NCI-H2196 (cell line): Measurements from ENCODE around the gene RAD51.

ENCODE experiments used
- DNase-seq: peaks from one replicate; lab custom pipeline; 2025; ENCODE audit not compliant: unreplicated experiment; lab: John Stamatoyannopoulos, UW

RAD51 gene

DNA sequence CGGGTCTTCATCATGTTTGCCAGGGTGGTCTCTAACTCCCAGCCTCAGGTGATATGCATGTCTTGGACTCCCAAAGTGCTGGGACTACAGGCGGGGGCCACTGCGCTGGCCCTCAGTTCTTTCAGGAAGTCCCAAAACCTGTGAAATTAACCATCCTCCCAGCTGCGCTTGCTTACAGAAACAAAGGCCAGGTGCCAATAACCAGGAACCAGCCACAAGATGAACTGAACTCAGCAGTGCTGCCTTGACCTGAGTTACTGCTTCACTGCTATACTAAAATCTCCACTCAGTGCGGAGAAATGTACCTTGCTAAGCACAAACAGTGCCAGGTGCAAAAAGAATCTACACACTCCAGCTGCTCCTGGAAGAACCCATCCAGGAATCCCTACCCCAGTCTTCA lies 65.0 kb downstream of the RAD51 start:
- no peak for DNase-seq

DNA sequence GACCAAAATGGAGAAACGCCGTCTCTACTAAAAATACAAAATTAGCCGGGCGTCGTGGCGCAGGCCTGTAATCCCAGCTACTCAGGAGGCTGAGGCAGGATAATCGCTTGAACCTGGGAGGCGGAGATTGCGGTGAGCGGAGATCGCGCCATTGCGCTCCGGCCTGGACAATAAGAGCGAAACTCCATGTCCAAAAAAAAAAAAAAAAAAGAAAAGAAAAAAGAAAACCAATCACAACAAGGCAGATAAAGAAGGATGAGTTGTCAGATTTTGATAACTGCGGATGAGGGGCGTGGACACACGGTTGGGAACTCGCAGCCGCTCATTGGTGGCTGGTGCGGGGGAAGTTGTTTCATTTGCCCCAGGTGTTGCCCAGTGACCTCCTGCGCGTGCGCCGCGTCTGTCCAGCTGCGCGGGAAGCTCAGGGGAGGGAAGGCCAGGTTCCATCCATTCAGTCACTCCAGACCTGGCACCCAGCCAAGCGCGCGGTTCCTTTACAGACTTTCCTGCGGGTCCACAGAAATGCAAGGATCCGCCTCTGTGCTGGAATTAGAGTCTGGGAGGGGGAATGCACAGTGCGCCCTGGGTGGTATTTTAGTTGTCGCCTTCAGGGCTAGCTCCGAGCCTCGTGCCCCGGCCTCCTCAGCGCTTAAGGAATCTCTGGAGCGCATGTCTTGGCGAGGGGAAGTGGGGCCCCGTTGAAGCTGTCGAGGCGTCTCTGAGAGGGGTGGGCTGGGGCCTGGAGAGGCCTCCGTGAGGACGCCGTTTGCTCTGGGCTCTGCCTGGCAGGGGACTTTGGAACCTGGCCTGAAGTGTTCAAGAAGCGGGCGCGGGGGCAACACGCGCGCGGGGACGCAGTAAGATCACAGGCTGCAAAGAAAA lies 68.2 kb downstream of the RAD51 start:
- DNase-seq: peak; percentile 87

DNA sequence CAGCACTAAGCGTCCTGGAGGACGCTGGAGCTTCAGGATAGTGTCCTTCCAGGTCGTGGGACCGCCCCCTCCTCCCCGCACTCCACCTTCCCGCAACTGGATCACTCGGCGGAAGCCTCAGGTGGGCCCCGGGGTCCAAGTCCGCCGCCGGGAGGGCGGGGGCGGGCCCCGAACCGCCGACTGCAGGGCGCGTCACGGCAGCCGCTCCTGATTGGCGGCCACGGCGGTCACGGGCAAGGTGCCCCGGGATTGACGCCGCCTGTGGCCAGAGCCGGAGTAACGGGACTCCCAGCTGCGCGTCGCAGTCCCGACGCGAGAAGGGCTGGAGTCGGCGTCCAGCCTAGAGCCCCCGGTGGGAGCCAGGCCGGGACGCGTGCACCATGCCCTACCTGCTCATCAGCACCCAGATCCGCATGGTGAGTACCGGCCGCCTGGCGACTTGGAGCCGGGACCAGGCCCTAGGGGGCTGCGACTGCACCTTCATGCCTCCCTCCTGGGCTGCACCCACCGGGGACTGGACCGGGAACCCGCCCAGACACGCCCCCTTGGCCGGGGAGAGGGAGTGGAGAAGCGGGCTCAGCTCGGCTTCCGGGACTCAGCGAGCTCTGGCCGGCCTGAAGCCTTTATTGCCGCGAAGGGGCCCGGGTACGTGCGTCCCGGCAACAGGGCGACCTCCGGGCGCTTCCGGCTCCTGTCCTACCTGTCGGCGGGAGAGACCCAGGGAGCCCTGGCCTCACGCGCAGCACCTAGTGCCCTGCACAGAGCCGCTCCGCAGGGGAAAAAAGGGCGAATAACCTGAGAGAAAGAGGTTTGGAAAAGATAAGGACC lies 69.0 kb downstream of the RAD51 start, which contains the start of gene GCHFR:
Gene GCHFR, plus strand, starts transcription at position 268 of the 828 bp plus-strand sequence. Its CDS starts 113 bp downstream, at position 381.
- DNase-seq: peak; percentile 70

DNA sequence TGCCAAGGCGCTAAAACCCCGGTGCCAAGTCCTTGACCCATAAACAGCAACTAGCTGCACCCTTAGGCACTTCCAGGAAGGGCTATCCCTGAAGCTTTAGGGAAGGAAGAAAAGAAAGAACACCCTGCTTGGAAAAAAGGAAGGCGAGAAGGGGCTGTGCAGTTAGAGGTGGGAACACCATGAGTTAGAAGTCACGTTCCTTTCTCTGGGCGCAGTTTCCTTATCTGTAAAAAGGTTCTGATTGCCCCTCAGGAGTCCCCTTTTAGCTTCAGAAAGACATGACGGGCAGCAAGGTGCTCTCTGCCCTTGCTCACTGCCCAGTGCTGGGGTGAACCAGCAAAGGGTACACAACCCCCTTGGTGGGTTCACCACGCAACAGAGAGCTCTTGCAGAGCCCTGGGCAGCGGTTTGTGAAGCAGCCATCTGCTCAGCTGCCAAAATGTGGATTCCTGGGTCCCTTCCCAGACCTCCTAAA lies 69.7 kb downstream of the RAD51 start:
- no peak for DNase-seq

DNA sequence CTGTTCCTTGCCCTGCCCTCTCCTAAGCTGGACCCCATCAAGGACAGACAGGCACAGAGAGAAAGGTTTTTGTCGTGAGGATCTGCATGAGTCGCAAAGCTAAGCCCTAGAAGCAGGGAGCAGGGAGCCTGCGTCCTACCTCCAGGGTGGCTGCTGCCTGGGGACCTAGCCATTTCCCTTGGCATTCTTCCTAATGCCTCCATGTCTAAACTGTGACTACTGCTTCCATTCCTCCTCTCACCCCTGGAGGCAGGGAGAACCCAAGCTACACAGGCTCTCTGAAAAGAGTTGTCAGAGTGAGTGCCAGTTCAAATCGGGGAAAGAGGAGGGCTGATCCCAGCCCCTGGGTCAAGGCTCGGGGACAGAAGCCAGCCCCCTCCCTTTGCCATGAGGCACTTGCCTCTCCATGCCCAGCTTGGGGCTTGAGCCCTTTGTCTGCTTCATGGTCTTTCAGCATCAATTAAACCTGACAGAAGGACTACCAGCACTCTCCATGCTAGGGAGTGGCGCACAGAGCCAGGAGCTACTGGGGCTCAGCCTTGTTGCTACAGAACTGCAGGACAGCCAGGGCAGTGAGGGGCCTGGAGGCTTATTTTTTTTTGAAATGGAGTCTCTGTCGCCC lies 71.3 kb downstream of the RAD51 start:
- DNase-seq: no peak

DNA sequence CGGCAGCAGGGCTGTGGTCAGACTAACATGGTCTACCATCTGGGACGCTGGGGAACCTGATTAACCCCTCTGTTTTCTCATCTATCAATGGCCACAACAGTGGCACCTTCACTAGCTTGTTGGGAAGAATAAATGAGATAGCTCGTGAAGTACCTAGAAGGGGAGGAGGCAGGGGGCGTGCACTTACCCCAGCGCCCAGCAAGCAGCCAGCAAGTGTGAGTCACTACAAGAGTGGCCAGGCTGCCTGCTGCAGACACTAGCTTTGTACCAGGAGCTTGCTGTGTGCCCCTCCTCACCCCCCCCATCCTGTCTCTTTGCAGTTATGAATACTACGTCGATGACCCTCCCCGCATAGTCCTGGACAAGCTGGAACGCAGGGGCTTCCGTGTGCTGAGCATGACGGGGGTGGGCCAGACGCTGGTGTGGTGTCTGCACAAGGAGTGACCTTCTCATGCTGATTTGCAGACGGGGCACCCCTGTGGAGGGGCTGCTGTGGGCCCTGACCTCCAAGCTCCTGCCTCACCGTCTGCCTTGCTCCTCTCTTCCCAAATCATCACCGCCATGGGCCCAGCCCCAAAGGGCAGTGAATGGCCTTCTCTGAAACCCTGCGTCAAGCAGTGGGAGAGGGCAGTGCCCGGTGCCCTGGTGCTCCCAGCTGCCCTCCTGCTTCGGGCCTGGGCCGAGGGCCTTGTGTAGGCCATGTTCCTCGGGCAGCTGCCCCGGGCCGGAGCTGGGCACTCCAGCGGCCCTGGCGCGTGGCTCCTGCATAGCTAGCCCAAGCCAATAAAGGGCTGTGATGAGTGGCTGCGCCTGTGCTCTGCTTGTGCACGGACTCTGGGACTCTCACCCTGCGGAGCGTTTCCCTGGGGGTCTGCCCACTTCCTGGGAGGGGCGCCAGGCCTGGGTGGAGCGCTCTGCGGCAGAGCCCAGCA lies 72.2 kb downstream of the RAD51 start:
- DNase-seq: no peak

DNA sequence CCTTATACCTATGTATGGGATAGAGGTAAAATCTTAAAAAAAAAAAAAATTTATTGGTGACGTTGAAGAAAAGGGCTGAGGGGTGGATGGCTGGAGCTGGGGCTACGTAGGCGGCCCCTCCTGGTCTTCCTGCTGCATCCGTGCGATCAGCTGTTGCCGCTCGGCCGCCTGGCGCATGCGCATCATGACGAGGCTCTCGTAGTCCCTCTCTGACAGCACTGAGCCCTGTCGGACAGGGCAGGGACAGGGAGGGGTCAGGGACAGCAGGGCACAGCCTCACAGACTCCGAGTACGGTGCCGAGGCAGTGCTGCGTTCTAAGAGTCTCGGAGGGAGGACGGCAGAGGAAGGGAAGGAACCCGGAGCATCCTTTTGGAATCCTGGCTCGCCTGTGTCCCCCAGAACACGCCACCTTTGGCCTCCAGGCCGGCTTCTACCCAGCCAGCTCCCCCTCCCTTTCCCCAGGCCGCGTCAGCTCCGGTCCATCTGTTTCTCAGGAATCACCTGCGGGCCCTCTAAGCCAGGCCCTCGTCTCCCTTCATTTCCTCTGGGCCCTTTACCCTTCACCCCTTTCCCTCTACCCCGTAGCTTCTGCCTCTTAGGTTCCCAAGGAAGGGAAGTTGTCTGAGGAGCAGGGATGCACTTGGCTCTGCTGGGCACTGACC lies 73.0 kb downstream of the RAD51 start:
- DNase-seq: no peak

DNA sequence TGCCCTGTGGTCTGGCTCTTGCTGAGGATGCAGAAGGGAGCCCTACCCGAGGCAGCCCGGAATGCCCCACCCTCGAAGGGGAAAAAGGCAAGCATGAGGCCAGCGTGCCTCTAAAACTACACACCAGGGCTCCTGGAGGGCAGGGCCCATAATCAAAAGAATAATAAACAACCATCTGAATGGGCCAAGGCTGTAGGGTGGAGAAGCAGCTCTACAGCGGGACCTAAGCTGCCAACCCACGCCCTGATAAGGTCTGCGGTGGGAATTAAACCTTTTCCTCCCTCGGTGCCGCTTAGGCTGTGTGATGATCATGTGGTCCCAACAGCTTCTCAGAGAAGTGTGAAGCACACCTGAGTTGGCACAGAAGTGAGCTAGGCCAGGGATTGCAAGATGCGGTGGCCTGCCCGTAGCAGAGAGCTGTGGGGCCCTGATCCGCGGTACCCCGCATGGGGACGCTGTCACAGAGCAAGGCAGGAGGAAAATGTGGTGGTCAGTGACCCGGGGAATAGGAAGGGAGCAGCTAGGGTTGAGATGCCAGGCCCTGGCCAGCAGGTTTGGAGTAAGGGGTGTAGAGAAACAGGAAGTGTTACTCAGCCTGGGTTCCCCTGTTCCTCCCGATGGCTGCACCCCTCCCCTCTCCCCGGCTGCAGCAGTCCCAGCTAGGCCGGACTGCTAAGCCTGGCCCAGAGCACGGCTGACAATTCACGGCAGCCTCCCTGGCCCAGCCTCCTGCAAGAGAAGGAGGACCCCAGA lies 73.7 kb downstream of the RAD51 start:
- no peak for DNase-seq

DNA sequence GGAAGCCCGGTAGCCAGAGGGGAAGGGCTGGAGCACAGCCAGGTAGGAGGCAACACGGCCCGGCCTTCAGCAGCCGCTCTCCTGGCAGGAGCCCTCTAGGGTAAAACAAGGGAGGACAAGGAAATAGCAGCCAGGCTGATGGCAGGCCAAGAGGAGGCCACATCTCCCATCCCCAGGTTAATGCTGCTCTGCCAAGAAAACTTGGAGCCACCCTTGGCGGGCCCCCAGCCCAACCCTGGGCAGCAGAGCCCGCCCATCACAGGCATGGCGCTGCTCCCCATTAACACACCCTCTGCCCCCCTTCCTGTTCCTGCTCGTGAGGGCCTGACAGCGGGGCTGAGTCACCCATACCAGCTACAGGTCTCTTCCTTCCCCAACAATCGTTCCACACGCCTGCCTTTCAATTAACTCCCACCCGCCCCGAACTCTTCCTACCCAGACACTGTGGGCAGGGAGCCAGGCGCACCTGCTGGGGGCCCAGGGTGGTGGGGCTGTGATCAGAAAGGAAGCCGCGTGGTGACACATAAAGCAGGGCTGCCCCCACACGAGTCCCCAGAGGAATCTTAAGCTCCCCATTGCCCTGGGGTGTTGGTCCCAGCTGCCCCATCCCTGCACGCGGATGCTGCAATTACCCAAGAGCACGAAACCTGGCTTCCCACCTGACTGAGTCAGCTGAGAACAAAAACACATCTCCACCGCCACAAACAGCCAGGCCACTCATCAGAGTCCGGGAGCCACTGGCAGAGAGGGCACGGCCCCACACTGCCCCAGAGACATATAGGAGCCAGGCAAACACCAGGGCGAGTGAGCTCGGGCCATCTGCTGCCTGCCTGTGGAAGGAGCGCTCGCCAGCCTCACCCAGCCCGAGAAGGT lies 74.5 kb downstream of the RAD51 start, which contains the start of gene C15orf62:
Gene C15orf62, plus strand, starts transcription at position 707 of the 873 bp plus-strand sequence. CDS start 516 bp downstream, outside the sequence.
- DNase-seq: peak; percentile 47

DNA sequence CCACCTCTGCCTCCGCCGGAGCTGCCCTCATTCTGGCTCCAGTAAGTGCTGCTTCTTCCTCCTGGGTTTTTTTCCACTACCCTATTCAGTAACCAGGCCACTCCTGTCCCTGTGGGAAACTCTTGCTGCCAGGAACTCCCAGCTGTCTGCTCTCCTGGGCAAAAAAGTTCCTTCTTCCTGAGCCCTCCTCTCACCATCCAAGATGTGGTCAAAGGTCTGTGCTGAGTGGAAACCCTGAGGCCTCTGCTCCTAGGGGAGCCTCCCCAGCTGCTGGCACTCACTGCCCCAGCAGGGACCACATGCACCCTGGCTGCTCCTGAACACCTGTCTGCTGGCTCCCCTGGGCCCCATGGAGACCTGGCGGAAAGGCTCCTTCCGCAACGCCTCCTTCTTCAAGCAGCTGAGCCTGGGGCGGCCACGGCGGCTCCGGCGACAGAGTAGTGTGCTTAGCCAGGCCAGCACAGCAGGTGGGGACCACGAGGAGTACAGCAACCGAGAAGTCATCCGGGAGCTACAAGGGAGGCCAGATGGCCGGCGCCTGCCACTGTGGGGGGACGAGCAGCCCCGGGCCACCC lies 75.3 kb downstream of the RAD51 start:
- DNase-seq: peak; percentile 22

DNA sequence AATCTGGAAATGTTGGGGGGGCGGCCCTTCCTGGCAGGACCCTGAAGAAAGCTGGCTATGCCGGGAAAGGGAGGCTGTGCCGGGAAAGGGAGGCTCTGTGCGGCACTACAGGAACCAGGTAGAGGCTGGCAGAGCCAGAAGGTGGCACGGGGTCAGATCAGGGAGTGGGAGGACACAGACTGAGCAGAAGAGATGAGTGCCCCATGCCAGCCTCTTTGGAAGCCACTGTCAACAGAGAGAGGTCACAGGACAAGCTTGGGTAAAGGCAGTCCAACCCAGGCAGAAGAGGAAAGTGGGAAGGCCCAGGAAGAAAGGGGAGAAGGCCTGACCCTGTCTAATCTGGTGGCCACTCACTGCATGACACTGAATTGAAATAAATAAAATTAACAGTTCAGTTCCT lies 76.3 kb downstream of the RAD51 start:
- no peak for DNase-seq

DNA sequence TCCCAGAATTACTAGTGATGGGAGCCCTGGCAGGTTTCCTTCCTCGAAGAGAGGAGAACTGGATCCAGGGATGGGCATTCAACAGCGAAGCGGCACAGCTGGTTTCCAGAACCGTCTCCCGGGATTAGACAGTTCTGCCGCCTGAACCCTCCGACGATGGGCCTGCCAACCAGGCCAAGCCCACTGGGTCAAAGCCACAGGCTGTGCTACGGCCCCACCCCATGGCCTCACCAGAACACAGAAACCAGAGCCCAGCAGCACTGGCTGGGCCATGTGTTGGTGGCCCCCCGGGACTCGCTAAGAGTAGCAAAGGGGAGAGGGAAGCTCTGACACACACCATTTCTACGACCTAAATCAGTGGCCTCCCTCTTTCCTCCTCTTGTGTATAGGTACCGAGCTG lies 77.0 kb downstream of the RAD51 start:
- no peak for DNase-seq

DNA sequence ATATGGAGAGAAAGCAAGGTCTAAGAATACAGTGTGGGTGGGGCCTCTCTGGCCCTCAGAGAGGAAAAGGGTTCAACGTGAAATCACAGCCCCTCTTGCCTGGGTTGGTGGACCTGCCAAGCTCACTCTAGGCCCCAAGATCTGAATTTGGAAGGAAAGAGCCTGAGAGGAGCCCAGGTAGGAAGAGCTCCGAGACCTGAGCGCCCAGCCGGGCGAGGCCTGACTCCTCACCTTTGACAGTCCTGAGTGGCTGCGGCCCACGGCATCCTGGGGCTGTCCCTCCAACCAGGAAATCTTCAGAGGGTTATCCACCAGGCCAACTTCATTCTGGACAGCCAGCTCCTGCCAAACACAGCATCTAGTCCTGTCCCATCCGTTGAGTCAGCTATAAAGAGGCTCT lies 78.5 kb downstream of the RAD51 start:
- no peak for DNase-seq

DNA sequence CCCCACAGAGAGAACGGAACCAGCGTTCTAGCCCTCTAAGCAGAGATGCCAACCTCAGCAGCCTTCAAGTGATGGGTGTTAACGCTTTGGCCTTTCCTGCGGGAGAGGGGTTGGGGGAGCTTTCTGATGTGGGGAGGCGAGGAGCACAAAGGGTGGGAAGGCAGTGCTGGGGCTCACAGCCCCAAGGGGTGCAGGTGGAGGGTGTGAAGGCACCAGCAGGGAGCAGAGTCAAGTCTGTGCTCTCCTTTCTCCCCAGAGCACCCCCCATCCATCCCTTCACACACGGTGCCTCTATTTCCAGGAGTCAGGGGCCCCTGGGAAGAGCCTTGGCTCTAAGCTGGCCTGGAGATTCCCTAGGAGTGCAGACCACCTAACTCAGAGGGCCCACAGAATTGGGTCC lies 78.9 kb downstream of the RAD51 start:
- no peak for DNase-seq

DNA sequence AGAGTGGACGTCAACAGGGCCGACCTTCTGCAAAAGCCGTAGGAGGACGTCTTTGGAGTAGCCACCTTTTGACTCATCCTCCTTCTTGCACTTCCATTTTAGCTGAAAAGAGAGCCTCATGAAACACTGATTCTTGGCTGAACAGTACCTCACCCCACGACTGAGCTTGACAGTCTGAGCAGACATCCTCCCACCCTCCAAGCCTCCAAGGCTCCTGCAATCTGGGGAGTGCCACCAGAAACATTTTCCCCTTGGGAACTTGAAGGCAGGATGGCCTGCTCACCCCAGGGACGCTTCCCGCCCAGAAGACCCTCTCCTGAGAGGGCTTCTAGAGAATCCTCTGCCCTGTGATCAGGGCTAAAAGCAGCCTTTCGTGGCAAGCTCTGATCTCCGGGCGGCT lies 80.0 kb downstream of the RAD51 start:
- no peak for DNase-seq

DNA sequence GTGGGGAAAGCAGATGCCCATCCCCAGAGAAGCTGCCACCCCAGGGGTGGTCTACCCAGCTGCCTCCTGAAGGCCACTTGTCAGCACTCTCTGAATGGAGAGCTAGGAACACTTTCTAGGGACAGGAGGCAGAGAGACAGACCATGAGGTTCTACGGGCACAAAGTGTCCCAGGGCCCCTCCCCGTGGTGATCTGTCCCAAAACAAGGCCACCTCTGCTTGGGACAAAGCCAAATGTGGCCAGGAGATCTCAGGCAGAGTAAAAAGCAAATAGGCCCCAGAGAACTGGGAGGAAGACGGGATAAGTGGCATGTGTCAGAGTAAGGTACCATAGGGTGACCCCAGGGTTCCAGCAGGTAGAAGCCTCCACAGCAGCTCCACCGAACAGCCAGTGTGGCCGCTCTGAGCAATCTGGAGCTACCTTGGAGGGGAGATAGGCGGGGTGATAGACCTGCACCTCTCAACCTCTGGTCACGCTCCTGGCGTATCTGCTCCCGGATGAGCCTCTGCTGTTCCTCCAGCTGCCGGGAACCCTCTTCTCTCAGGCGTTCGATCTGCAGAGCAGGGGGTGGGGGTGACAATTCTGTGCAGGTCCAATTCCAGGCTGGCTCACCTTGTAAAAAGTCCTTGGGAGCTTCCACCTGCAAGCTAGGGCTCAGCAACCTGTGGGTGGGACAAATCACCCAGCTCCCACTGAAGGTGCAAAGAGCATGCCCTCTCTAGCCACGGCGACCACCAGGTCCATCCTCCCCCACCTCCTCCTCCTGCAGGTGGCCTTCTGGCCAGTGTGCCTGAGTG lies 81.0 kb downstream of the RAD51 start:
- no peak for DNase-seq
